Mesothelial cell of epicardium (in vitro differentiated cells): ENCODE measurements around the gene CRYBG1. TPM values are rescaled to one million over a fixed set of nuclear protein-coding genes. Genes with fewer than 3 reads are reported as not detected.

Source experiments
- DNase-seq, 2 experiments: peaks; one replicate each; pipeline ENCODE4 v3.0.0; 2021; ENCODE audit warnings: low spot score in 2 of 2; ENCODE audit not compliant: unreplicated experiment in 2 of 2
- H3K27ac Mint-ChIP-seq: 2 replicates; pipeline ENCODE4 v1.8.0; 2021; ENCODE audit warnings: mixed read lengths
- H3K27me3 Mint-ChIP-seq: 2 replicates; pipeline ENCODE4 v1.8.0; 2021; ENCODE audit warnings: low read depth, mixed read lengths
- H3K36me3 Mint-ChIP-seq: 2 replicates; pipeline ENCODE4 v1.8.0; 2021; ENCODE audit warnings: mixed read lengths
- H3K4me1 Mint-ChIP-seq: 2 replicates; pipeline ENCODE4 v1.8.0; 2021; ENCODE audit warnings: mixed read lengths
- H3K4me3 Mint-ChIP-seq: 2 replicates; pipeline ENCODE4 v1.8.0; 2021; ENCODE audit warnings: mild to moderate bottlenecking, moderate library complexity, mixed read lengths
- H3K9me3 Mint-ChIP-seq: 2 replicates; pipeline ENCODE4 v1.8.0; 2021; ENCODE audit warnings: mixed read lengths
- total RNA-seq: library from RNA; stranded (reverse); gene quantifications from 3 replicates; pipeline ENCODE4 v1.2.1, GENCODE V29; 2021
- TF ChIP-seq, protein P1 (sequence below): fragments of 200-600 bp; sonication (generic); IDR thresholded peaks from one replicate; pipeline ENCODE4 v1.5.0; 2021; ENCODE audit warnings: antibody characterized with exemption; ENCODE audit not compliant: unreplicated experiment

Gene CRYBG1
- total RNA-seq, 1 donor from 2014 or later = 0.74 TPM

DNA sequence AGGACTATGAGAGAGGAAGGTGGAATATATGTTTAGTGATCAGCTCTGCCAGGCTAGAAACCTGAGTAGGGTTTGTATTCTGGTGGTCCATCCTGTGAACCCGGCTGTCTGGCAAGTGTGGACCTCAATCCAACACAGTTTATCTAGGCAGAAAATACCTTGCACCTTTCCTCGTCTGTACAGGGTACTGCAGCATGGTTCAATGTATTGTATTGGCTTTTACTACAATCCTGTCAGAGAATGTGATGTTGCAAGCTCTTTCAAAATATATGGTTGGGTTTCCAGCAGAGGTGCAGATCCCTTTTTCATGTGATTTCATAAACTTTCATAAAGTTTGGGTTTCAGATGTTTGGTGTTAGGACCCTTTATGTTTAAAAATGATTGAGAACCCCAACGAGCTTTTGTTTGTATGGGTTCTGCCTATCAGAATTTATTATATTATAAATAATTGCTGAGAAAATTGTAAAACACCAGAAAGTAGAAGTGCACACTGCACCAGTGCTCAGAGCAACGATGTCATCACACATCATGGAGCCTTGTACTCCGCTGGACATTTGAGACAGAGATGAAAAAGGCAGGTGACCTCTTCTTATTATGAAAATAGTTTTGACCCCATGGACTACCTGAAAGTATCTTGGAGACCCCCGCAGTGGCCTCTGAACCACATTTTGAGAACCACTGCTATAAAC is 162.2 kb downstream of the CRYBG1 start:
- Mint-ChIP-seq H3K4me3 (no peak overlapping the region), H3K9me3 (no peaks in the 10 kb centered on the region), H3K4me1 (peaks cover 10% of the 10 kb centered on the region), H3K36me3 (no peaks in the 10 kb centered on the region), H3K27ac (no peak overlapping the region), H3K27me3 (peaks cover 11% of the 10 kb centered on the region)
- DNase-seq = no peak
- TF ChIP-seq, protein P1, sequence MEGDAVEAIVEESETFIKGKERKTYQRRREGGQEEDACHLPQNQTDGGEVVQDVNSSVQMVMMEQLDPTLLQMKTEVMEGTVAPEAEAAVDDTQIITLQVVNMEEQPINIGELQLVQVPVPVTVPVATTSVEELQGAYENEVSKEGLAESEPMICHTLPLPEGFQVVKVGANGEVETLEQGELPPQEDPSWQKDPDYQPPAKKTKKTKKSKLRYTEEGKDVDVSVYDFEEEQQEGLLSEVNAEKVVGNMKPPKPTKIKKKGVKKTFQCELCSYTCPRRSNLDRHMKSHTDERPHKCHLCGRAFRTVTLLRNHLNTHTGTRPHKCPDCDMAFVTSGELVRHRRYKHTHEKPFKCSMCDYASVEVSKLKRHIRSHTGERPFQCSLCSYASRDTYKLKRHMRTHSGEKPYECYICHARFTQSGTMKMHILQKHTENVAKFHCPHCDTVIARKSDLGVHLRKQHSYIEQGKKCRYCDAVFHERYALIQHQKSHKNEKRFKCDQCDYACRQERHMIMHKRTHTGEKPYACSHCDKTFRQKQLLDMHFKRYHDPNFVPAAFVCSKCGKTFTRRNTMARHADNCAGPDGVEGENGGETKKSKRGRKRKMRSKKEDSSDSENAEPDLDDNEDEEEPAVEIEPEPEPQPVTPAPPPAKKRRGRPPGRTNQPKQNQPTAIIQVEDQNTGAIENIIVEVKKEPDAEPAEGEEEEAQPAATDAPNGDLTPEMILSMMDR = no peak

DNA sequence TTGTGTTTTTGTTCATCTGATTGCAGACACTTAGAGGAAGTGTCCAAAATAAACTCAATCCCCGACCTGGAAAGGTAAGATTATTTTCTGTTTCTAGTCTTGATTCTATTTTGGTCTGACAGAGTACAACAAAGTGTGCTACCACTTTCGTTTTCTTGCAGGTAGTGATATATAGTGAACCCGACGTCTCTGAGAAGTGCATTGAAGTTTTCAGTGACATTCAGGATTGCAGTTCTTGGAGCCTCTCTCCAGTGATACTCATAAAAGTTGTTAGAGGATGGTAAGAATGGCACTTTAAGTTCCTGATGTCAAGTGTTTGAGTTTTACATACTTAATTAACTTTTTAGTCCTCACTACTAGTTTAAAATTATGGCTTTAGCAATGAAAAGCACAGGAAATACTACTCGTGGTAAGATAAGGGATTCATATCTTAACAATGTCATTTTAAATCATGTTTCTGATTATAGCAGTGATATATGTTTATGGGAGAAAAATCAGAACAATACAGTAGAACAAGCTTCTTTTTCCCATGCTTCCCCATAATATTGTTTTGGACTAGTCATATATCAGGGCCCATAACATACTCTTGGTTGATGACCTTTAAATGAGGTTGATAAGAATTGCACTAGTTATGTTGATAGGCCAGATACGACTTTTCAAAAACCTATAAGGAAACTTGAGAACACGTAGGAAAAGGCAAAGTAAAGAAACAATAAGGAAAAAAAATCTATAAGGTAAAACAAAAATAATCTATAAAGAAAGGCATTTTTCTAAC is 164.8 kb downstream of the CRYBG1 start:
- Mint-ChIP-seq H3K4me1 (peaks cover 10% of the 10 kb centered on the region), H3K4me3 (no peak overlapping the region), H3K27me3 (peaks cover 4% of the 10 kb centered on the region), H3K9me3 (no peaks in the 10 kb centered on the region), H3K27ac (no peak overlapping the region), H3K36me3 (no peaks in the 10 kb centered on the region)
- TF ChIP-seq, protein P1 = no peak
- DNase-seq = no peak

DNA sequence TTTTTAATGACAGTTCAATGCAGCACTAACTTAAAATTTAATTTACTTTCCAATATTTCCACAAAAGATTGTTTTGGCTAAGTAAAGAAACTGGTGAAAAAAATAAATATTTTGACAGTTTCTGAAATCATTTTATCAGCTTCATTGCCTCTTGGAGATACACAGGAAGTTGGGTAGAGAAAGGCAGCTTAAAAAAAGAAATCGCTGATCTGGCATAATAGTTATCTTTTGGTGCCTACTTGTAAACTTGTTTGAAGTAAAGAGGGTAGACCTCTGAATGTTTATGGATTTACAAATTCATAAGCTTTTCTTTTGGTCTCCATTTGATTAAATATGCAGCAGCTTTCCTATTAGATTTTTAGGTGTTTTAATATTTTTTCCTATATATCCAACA is 165.4 kb downstream of the CRYBG1 start:
- TF ChIP-seq, protein P1 = no peak
- Mint-ChIP-seq H3K9me3 (no peaks in the 10 kb centered on the region), H3K4me3 (no peak overlapping the region), H3K36me3 (no peaks in the 10 kb centered on the region), H3K27ac (no peak overlapping the region), H3K27me3 (peaks cover 4% of the 10 kb centered on the region), H3K4me1 (peaks cover 10% of the 10 kb centered on the region)
- no peak for DNase-seq

DNA sequence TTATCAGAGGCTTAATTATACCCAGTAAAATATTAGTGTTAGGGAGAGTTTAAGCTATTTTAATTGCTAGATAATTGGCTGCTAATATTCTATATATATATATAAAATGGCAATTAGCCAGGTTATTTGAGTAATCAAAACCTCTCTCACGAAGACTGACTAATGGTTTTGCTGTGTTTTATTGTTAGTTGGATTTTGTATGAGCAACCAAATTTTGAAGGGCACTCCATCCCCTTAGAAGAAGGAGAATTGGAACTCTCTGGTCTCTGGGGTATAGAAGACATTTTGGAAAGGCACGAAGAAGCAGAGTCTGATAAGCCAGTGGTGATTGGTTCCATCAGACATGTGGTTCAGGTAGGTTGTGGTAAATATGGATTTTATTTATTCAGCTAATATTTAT is 166.6 kb downstream of the CRYBG1 start:
- DNase-seq = no peak
- Mint-ChIP-seq H3K9me3 (no peaks in the 10 kb centered on the region), H3K27ac (no peak overlapping the region), H3K36me3 (no peaks in the 10 kb centered on the region), H3K27me3 (no peaks in the 10 kb centered on the region), H3K4me3 (no peak overlapping the region), H3K4me1 (peaks cover 10% of the 10 kb centered on the region)
- TF ChIP-seq, protein P1 = no peak

DNA sequence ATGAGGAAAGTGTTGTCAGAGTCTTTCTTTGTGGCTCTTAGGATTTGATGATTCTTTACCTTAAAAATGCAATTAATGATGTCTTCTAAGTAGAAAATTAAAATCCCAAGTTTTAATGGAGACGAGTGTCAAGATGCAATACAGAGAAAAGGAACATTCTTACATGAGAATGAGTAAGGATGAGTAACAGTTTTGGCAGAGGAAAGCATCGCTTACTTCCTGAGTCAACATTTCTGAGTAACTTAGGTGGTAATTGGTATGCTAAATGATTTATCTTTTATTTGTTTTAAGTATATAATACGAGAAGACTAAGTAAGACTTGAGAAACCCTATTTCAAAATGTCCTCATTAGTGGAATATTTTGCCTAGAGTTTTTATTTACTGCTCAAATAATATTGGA is 167.5 kb downstream of the CRYBG1 start:
- H3K4me3 Mint-ChIP-seq = no peak overlapping the region

More for the DNA sequence above, 167.5 kb downstream of the CRYBG1 start:
- no peak for DNase-seq
- Mint-ChIP-seq H3K27ac (no peak overlapping the region), H3K36me3 (no peaks in the 10 kb centered on the region), H3K4me1 (peaks cover 10% of the 10 kb centered on the region), H3K27me3 (peaks cover 3% of the 10 kb centered on the region), H3K9me3 (no peaks in the 10 kb centered on the region)
- TF ChIP-seq, protein P1 = no peak
